HEK293T (cell line): Measurements from ENCODE around the gene ATG5.
"Not testable (repeated sequence)": the region's sequence is repeated elsewhere in the genome, so short reads cannot be mapped to it uniquely, and the experiment has no call there.

ENCODE experiments used
- CTCF ChIA-PET: fragments of 350-600 bp; formaldehyde crosslinking; extraction: SDS; loops from one replicate; lab custom pipeline; 2021; ENCODE audit warnings: antibody characterized with exemption, inconsistent platforms; lab: Yijun Ruan, JAX
- POLR2A ChIA-PET: fragments of 350-600 bp; formaldehyde crosslinking; extraction: SDS; loops from one replicate; lab custom pipeline; 2020; ENCODE audit warnings: antibody characterized with exemption, inconsistent platforms; lab: Yijun Ruan, JAX
- DNase-seq: peaks from one replicate; pipeline ENCODE4 v3.0.0; 2012; ENCODE audit warnings: mixed read lengths; ENCODE audit errors: extremely low spot score
- ARNT ChIP-seq: fragments of 450-650 bp; IDR thresholded peaks from 2 replicates; pipeline ENCODE4 v1.6.1; 2017; ENCODE audit warnings: mild to moderate bottlenecking
- BHLHE40 ChIP-seq: fragments of 450-650 bp; IDR thresholded peaks from 2 replicates; pipeline ENCODE4 v1.6.1; 2016; ENCODE audit warnings: mild to moderate bottlenecking, moderate library complexity, borderline replicate concordance
- CTBP1 ChIP-seq: fragments of 450-650 bp; IDR thresholded peaks from 2 replicates; pipeline ENCODE4 v1.6.1; 2016; ENCODE audit warnings: borderline replicate concordance
- ELF4 ChIP-seq: fragments of 450-650 bp; IDR thresholded peaks from 2 replicates; pipeline ENCODE4 v1.6.1; 2017; ENCODE audit warnings: antibody characterized with exemption
- FOXA1 ChIP-seq: fragments of 450-650 bp; IDR thresholded peaks from 2 replicates; pipeline ENCODE4 v1.6.1; 2016; ENCODE audit warnings: mild to moderate bottlenecking
- FOXK2 ChIP-seq: fragments of 450-650 bp; IDR thresholded peaks from 2 replicates; pipeline ENCODE4 v1.6.1; 2016; ENCODE audit warnings: mild to moderate bottlenecking
- FOXM1 ChIP-seq: fragments of 450-650 bp; IDR thresholded peaks from 2 replicates; pipeline ENCODE4 v1.6.1; 2017; ENCODE audit warnings: mild to moderate bottlenecking, borderline replicate concordance
- HDGF ChIP-seq: fragments of 450-650 bp; IDR thresholded peaks from 2 replicates; pipeline ENCODE4 v1.6.1; 2017; ENCODE audit warnings: antibody characterized with exemption, borderline replicate concordance
- L3MBTL2 ChIP-seq: fragments of 450-650 bp; conservative IDR thresholded peaks from 2 replicates; pipeline ENCODE4 v1.6.1; 2016; ENCODE audit warnings: mild to moderate bottlenecking
- LEF1 ChIP-seq: fragments of 450-650 bp; IDR thresholded peaks from 2 replicates; pipeline ENCODE4 v1.6.1; 2017; ENCODE audit warnings: mild to moderate bottlenecking, borderline replicate concordance
- NFRKB ChIP-seq: fragments of 450-650 bp; IDR thresholded peaks from 2 replicates; pipeline ENCODE4 v1.6.1; 2016; ENCODE audit warnings: mild to moderate bottlenecking, moderate library complexity
- SP1 ChIP-seq: fragments of 450-650 bp; IDR thresholded peaks from 2 replicates; pipeline ENCODE4 v1.6.1; 2017
- SUZ12 ChIP-seq: fragments of 450-650 bp; IDR thresholded peaks from 2 replicates; pipeline ENCODE4 v1.6.1; 2016; ENCODE audit warnings: mild to moderate bottlenecking
- TARDBP ChIP-seq: fragments of 450-650 bp; IDR thresholded peaks from 2 replicates; pipeline ENCODE4 v1.6.1; 2016
- ZNF384 ChIP-seq: fragments of 450-650 bp; IDR thresholded peaks from 2 replicates; pipeline ENCODE4 v1.6.1; 2016
- TF ChIP-seq, protein P1 (sequence below): fragments of 450-650 bp; IDR thresholded peaks from 2 replicates; pipeline ENCODE4 v1.6.1; 2016

The ATG5 gene

DNA sequence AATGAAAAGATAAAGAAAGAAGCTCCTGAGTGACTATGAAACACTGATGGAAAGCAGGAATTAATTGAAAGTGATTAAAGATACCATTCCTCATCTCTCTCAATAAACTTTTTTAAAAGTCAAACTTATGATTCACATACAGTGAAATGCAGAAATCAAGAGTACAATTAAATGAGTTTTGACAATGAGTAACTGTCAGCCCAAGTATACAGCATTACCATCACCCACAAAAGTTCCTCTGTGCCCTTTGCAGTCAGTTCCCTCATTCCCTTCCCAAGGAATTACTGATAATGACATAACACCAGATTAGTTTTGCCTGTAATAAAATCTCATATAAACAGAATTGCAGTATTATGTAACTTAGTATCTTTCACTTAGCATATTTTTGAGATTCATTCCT, 44.5 kb downstream of the ATG5 start:
- ChIA-PET POLR2A (no interaction called here), CTCF (no interaction called here)
- DNase-seq, result no peak
- TF ChIP-seq L3MBTL2, result no peak
- TF ChIP-seq FOXK2, result no peak
- no peak for TF ChIP-seq FOXA1

DNA sequence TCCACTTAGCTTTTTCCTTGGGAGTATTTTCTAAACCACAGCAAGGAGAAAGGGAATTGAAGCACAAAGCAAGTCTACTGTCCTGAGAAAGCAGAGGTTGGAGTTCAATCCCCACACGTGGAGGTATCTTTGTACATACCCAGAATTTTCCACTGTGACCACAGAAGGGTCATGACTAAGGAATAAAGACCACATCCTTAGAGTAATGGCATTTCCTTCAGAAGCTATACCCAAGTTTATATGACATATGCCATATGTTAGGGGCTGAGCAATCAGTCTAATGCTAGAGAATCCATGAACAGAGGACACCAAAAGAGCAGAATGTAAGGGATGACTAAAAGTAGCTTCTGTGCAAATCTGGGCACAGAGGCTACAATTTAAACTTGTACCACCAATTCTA, 46.4 kb downstream of the ATG5 start:
- no peak for TF ChIP-seq L3MBTL2
- DNase-seq, result no peak

DNA sequence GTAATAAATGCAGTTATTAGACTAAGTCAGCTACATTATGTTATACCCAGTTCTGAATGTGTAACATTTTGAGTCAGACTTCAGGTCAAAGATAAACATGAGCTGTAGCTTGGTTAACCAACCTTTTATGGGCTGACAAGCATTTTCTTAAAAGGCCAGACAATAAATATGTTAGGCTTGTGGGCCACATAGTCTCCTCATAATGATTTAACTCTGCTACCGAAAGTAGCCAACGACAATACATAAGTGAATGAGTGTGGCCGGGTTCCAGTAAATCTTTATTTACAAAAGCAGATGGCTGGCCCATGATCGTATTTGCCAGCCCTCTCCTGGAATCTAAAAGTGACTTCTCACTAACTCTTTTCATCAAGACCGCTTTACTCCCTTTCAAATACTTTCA, 49.9 kb downstream of the ATG5 start:
- ChIA-PET CTCF (no interaction called here), POLR2A (no interaction called here)
- DNase-seq, result no peak
- TF ChIP-seq LEF1 (no peak), ARNT (no peak), FOXA1 (no peak), ZNF384 (no peak), ELF4 (no peak), SUZ12 (no peak), TARDBP (no peak), L3MBTL2 (no peak), FOXM1 (no peak), FOXK2 (no peak), NFRKB (no peak), SP1 (no peak)
- TF ChIP-seq, protein P1, sequence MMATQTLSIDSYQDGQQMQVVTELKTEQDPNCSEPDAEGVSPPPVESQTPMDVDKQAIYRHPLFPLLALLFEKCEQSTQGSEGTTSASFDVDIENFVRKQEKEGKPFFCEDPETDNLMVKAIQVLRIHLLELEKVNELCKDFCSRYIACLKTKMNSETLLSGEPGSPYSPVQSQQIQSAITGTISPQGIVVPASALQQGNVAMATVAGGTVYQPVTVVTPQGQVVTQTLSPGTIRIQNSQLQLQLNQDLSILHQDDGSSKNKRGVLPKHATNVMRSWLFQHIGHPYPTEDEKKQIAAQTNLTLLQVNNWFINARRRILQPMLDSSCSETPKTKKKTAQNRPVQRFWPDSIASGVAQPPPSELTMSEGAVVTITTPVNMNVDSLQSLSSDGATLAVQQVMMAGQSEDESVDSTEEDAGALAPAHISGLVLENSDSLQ, result no peak

More for the DNA sequence above, 46.4 kb downstream of the ATG5 start:
- CTCF ChIA-PET, result no interaction called here
- POLR2A ChIA-PET, result no interaction called here

DNA sequence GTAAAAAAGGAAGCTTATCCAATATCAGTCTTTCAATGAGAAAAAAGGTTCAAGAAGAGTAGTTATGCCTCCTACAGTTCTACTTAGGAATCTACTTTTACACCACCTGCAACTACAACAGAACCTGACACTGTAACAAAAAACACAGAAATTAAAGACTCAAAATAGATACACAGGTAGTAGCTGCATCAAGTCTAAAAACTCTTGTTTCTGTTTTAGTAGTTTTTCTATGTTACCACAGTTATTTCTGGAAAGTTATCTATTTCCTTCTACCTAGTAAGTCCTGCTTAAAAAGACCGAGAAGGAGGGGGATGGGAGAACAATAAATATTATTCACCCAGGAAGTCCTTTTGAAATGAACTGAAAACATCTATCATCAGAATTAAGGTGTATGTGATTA, 52.5 kb downstream of the ATG5 start:
- POLR2A ChIA-PET, result no interaction called here

DNA sequence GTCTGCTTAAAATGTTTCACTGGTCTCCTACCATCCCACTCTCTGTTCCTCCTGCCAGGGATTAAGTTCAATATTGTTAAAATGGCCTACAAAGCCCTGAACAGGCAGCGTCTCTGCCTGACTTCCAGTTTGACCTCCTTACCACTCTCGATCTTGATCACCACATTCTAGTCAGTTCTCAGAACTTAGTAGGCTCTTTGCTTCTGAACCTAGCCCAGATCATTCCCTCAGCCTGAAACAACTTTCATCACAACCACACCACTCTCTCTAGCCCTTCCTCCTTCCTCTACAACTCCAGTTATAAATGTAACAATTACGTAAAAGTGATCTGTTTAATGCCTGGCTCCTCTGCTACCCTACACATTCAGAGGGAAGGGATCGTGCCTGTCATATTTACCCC, 53.3 kb downstream of the ATG5 start:
- no peak for DNase-seq
- ChIA-PET POLR2A (no interaction called here), CTCF (no interaction called here)
- no peak for TF ChIP-seq HDGF
- TF ChIP-seq TARDBP, result no peak
- no peak for TF ChIP-seq BHLHE40
- no peak for TF ChIP-seq ELF4
- no peak for TF ChIP-seq CTBP1
- no peak for TF ChIP-seq ARNT
- TF ChIP-seq L3MBTL2, result no peak

More for the DNA sequence above, 52.5 kb downstream of the ATG5 start:
- CTCF ChIA-PET, result interaction anchor here (1.3 kb wide), 1 partner anchor 49 kb away, joined by 5 read pairs; no protein-coding TSS in a partner anchor
- TF ChIP-seq HDGF (no peak), SUZ12 (no peak), SP1 (no peak), NFRKB (no peak), FOXK2 (no peak), BHLHE40 (no peak), FOXM1 (no peak), ELF4 (no peak)
- TF ChIP-seq, protein P1, result no peak
- DNase-seq, result no peak

DNA sequence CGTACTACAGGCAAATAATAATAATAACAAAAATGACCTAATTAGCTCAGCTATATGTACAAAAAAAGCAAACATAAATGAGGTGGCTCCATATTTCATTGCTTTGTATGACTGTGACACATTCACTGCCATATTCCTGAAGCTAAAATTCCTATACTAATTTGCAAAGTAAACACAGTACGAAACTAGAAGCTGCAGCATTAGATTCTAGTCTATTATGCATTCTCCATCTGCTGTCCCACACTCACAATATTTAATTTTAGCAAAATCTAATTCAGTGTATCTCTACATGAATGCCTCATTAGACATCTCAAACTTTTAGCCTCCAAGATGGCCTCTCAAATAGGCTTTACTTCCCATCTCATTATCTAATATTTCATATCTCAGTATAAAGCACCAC, 55.1 kb downstream of the ATG5 start:
- no peak for DNase-seq
- ChIA-PET CTCF (interaction anchor here (1.5 kb wide), 1 partner anchor 47 kb away, joined by 3 read pairs; no protein-coding TSS in a partner anchor), POLR2A (no interaction called here)
- TF ChIP-seq FOXK2, result no peak
- TF ChIP-seq ARNT, result no peak
- TF ChIP-seq ELF4, result no peak
- no peak for TF ChIP-seq SUZ12
- no peak for TF ChIP-seq TARDBP
- TF ChIP-seq LEF1, result no peak
- no peak for TF ChIP-seq FOXA1
- TF ChIP-seq NFRKB, result no peak
- TF ChIP-seq L3MBTL2, result no peak
- TF ChIP-seq, protein P1, result no peak
- no peak for TF ChIP-seq BHLHE40
- TF ChIP-seq FOXM1, result no peak
- no peak for TF ChIP-seq HDGF
- no peak for TF ChIP-seq SP1
- TF ChIP-seq ZNF384, result no peak
- no peak for TF ChIP-seq CTBP1

DNA sequence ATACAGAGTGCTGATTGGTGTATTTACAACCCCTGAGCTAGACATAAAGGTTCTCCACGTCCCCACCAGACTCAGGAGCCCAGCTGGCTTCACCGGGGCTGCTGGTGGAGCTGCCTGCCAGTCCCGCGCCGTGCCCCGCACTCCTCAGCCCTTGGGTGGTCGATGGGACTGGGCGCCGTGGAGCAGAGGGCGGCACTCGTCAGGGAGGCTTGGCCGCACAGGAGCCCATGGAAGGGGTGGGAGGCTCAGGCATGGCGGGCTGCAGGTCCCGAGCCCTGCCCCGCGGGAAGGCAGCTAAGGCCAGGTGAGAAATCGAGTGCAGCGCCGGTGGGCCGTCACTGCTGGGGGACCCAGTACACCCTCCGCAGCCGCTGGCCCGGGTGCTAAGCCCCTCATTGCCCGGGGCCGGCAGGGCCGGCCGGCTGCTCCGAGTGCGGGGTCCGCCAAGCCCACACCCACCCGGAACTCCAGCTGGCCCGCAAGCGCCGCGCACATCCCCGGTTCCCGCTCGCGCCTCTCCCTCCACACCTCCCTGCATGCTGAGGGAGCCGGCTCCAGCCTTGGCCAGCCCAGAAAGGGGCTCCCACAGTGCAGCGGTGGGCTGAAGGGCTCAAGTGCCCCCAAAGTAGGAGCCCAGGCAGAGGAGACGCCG, 56.2 kb downstream of the ATG5 start:
- POLR2A ChIA-PET, CTCF ChIA-PET: not testable (repeated sequence)

DNA sequence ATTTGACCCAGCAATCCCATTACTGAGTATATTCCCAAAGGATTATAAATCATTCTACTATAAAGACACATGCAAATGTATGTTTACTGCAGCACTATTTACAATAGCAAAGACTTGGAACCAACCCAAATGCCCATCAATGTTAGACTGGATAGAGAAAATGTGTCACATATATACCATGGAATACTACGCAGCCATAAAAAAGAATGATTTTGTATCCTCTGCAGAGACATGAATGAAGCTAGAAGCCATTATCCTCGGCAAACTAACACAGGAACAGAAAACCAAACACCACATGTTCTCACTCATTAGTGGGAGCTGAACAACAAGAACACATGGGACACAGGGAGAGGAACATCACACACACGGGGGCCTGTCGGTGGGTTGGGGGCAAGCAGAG, 57.1 kb downstream of the ATG5 start:
- DNase-seq, POLR2A ChIA-PET, CTCF ChIA-PET: not testable (repeated sequence)

More for the DNA sequence above, 56.2 kb downstream of the ATG5 start:
- not testable (repeated sequence) for DNase-seq

DNA sequence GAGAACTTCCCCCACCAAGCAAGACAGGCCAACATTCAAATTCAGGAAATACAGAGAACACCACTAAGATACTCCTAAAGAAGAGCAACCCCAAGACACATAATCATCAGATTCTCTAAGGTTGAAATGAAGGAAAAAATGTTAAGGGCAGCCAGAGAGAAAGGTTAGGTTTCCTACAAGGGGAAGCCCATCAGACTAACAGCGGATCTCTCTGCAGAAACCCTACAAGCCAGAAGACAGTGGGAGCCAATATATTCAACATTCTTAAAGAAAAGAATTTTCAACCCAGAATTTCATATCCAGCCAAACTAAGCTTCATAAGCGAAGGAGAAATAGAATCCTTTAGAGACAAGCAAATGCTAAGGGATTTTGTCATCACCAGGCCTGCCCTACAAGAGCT, 61.1 kb downstream of the ATG5 start:
- DNase-seq, POLR2A ChIA-PET, CTCF ChIA-PET: not testable (repeated sequence)

DNA sequence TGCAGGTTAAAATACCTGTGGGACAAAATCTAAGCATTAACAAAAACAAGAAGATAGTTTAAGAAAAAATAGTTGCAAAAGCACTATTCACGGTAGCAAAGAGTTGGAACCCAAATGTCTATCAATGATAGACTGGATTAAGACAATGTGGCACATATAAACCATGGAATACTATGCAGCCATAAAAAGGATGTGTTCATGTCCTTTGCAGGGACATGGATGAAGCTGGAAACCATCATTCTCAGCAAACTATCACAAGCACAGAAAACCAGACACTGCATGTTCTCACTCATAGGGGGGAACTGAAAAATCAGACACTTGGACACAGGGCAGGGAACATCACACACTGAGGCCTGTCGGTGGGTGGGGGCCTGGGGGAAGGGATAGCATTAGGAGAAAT, 65.8 kb downstream of the ATG5 start:
- POLR2A ChIA-PET, DNase-seq, CTCF ChIA-PET: not testable (repeated sequence)
